Mesendoderm (in vitro differentiated cells): ENCODE results near the gene DOCK9.

Experiments
- DNase-seq: peaks from one replicate; pipeline ENCODE4 v3.0.0; 2013
- H2AK5ac ChIP-seq: 2 replicates; pipeline ENCODE4 v1.6.1; 2013; ENCODE audit warnings: low read length, inconsistent platforms
- H2BK120ac ChIP-seq: 2 replicates; pipeline ENCODE4 v1.6.1; 2013; ENCODE audit warnings: low read depth, mild to moderate bottlenecking, low read length, moderate library complexity, mixed read lengths
- H2BK15ac ChIP-seq: replicated peaks from 2 replicates; pipeline ENCODE4 v1.6.1; 2013; ENCODE audit warnings: low read depth, mild to moderate bottlenecking, moderate library complexity
- H2BK5ac ChIP-seq: 2 replicates; pipeline ENCODE4 v1.6.1; 2013; ENCODE audit warnings: low read length, inconsistent platforms
- H3K18ac ChIP-seq: 2 replicates; pipeline ENCODE4 v1.6.1; 2013; ENCODE audit warnings: mild to moderate bottlenecking, low read length, mixed read lengths
- H3K23ac ChIP-seq: one replicate; pipeline ENCODE4 v1.6.1; 2013; ENCODE audit warnings: low read length
- H3K27ac ChIP-seq: 2 replicates; pipeline ENCODE4 v1.5.1; 2013; ENCODE audit warnings: low read depth, mild to moderate bottlenecking, inconsistent platforms, low read length, moderate library complexity
- H3K27me3 ChIP-seq: 2 replicates; pipeline ENCODE4 v1.6.1; 2013; ENCODE audit warnings: low read length, control low read depth, mild to moderate bottlenecking, inconsistent platforms; ENCODE audit not compliant: insufficient read depth, poor library complexity
- H3K36me3 ChIP-seq: 2 replicates; pipeline ENCODE4 v1.6.1; 2013; ENCODE audit warnings: low read length, inconsistent platforms; ENCODE audit not compliant: control insufficient read depth, insufficient read depth
- H3K4ac ChIP-seq: one replicate; pipeline ENCODE4 v1.6.1; 2013; ENCODE audit warnings: low read depth, mild to moderate bottlenecking, low read length, moderate library complexity
- H3K4me1 ChIP-seq: 2 replicates; pipeline ENCODE4 v1.6.1; 2013; ENCODE audit warnings: low read depth, low read length, inconsistent platforms; ENCODE audit not compliant: control insufficient read depth
- H3K4me2 ChIP-seq: 2 replicates; pipeline ENCODE4 v1.6.1; 2013; ENCODE audit warnings: low read length
- H3K4me3 ChIP-seq: 2 replicates; pipeline ENCODE4 v1.5.1; 2013; ENCODE audit warnings: mild to moderate bottlenecking, low read length
- H3K56ac ChIP-seq: one replicate; pipeline ENCODE4 v1.6.1; 2013; ENCODE audit warnings: low read length
- H3K79me1 ChIP-seq: 2 replicates; pipeline ENCODE4 v1.6.1; 2013; ENCODE audit warnings: low read length, inconsistent platforms
- H3K79me2 ChIP-seq: 2 replicates; pipeline ENCODE4 v1.6.1; 2013; ENCODE audit warnings: mild to moderate bottlenecking, low read length; ENCODE audit not compliant: control insufficient read depth, insufficient read depth
- H3K9ac ChIP-seq: 2 replicates; pipeline ENCODE4 v1.6.1; 2013; ENCODE audit warnings: low read length, inconsistent platforms
- H4K5ac ChIP-seq: one replicate; pipeline ENCODE4 v1.6.1; 2013; ENCODE audit warnings: low read length
- H4K8ac ChIP-seq: one replicate; pipeline ENCODE4 v1.6.1; 2013; ENCODE audit warnings: low read depth, mild to moderate bottlenecking, control low read depth, low read length, moderate library complexity
- WGBS: extraction: QIAGEN DNeasy Blood & Tissue Kit; methylation state at CpG from one replicate; pipeline ENCODE4 v1.1.7; 2013; ENCODE audit warnings: low lambda C conversion rate, missing lambda C conversion rate; ENCODE audit not compliant: insufficient coverage; ENCODE audit errors: extremely low coverage; 5-methylcytosine and 5-hydroxymethylcytosine counted together

DOCK9 gene

GRCh38 chr13:98955336-98955735, 22.5 kb downstream of the DOCK9 start:
- Histone ChIP-seq H3K23ac (no peak overlapping the region), H2BK120ac (no peak overlapping the region), H3K36me3 (no peaks in the 10 kb centered on the region), H4K8ac (no peak overlapping the region), H2AK5ac (no peak overlapping the region), H3K56ac (no peak overlapping the region), H3K9ac (no peak overlapping the region), H3K27me3 (no peaks in the 10 kb centered on the region), H2BK15ac (no peak overlapping the region), H3K18ac (no peak overlapping the region), H3K4me1 (no peaks in the 10 kb centered on the region), H3K27ac (no peak overlapping the region), H4K5ac (no peak overlapping the region), H3K79me1 (no peaks in the 10 kb centered on the region), H3K4me2 (no peak overlapping the region), H3K4ac (no peak overlapping the region), H3K4me3 (no peak overlapping the region), H3K79me2 (no peaks in the 10 kb centered on the region), H2BK5ac (no peak overlapping the region)
- DNase-seq = no peak
- WGBS = no CpG with 5 or more reads among the region's 9 CpGs

DNA sequence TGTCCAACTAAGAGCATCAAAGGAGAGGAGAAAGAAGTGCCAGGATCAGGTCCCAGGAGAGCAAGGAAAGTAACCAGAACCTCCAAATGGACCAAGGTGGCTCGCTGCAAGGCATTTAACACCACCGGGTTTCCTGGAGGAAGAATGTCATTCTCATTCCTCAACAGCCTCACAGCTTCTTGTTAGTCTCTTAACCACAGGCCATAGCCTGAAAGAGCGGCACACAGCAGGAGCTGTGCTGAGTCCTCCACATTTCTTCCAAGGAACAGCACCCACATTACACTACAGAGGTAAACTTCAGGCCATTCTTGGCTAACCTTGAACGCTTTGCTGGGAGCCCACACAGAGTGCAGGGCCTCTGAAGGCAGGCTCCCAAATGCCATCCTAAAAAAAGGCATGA, 23.6 kb downstream of the DOCK9 start:
- H3K4me2 ChIP-seq = no peak overlapping the region
- H3K79me1 ChIP-seq = no peaks in the 10 kb centered on the region
- no peak overlapping the region for H3K9ac ChIP-seq
- no peak overlapping the region for H2AK5ac ChIP-seq
- H2BK15ac ChIP-seq = no peak overlapping the region
- no peak overlapping the region for H3K27ac ChIP-seq
- no peaks in the 10 kb centered on the region for H3K4me1 ChIP-seq
- H3K56ac ChIP-seq = no peak overlapping the region
- no peaks in the 10 kb centered on the region for H3K36me3 ChIP-seq
- no peak overlapping the region for H4K8ac ChIP-seq
- H2BK5ac ChIP-seq = no peak overlapping the region
- DNase-seq = peak; percentile 83
- no CpG with 5 or more reads among the region's 4 CpGs for WGBS
- H3K4ac ChIP-seq = no peak overlapping the region
- no peak overlapping the region for H2BK120ac ChIP-seq
- no peaks in the 10 kb centered on the region for H3K27me3 ChIP-seq
- no peak overlapping the region for H3K4me3 ChIP-seq
- H3K23ac ChIP-seq = no peak overlapping the region
- no peaks in the 10 kb centered on the region for H3K79me2 ChIP-seq
- H3K18ac ChIP-seq = peak overlapping the region; percentile 23
- no peak overlapping the region for H4K5ac ChIP-seq

DNA sequence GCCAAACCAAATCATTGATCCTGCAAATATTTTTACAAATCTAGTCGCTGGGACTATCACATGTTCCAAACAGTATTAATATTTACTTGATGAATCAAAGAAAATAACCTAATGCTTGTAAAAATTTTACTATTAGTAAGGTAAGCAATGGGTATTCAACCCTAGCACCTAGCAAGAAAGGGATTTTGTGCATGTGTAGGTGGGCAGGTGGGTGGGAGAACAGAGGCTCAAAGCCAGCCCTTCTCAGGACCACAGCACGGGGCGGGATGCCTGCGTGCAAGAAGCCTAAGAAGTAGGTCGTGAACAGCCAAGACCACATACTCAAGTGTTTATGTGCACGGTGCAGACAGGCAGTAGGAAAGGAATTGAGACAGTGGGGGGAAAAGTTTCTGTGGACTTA, 26.6 kb downstream of the DOCK9 start:
- H3K56ac ChIP-seq = no peak overlapping the region
- no peaks in the 10 kb centered on the region for H3K79me1 ChIP-seq
- H2AK5ac ChIP-seq = no peak overlapping the region
- H3K79me2 ChIP-seq = no peaks in the 10 kb centered on the region
- no peak overlapping the region for H2BK15ac ChIP-seq
- H3K9ac ChIP-seq = no peak overlapping the region
- no peak overlapping the region for H3K4me2 ChIP-seq
- H3K27me3 ChIP-seq = no peaks in the 10 kb centered on the region
- no peak overlapping the region for H4K5ac ChIP-seq
- no peak for DNase-seq
- WGBS = no CpG with 5 or more reads among the region's 6 CpGs
- H3K18ac ChIP-seq = no peak overlapping the region
- H3K4ac ChIP-seq = no peak overlapping the region
- no peak overlapping the region for H4K8ac ChIP-seq
- no peaks in the 10 kb centered on the region for H3K4me1 ChIP-seq
- H3K27ac ChIP-seq = no peak overlapping the region
- no peak overlapping the region for H3K23ac ChIP-seq
- H2BK5ac ChIP-seq = no peak overlapping the region
- no peaks in the 10 kb centered on the region for H3K36me3 ChIP-seq
- H3K4me3 ChIP-seq = no peak overlapping the region
- no peak overlapping the region for H2BK120ac ChIP-seq

DNA sequence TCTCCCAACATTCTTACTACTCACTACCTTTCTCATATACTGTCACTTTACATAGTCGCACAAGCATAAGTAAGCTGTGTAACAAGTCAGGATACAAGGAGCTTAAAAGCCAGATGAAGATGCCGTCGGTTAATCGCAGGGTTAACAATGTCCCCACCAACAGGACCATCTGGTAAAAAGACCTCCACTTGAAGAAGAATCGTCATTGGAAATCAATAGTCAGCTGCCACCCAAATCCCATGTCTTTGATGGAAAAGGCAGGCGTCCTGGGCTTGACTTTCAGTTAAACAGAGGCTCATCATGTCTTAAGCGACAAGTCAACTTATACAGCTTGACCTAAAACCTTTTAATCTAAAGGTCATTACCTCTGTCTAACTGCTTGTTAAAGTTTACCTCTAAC, 27.2 kb downstream of the DOCK9 start:
- H3K4me2 ChIP-seq = no peak overlapping the region
- H3K27me3 ChIP-seq = no peaks in the 10 kb centered on the region
- H3K9ac ChIP-seq = no peak overlapping the region
- no peak for DNase-seq
- no CpG with 5 or more reads among the region's 7 CpGs for WGBS
- H2BK15ac ChIP-seq = no peak overlapping the region
- H4K5ac ChIP-seq = no peak overlapping the region
- H3K23ac ChIP-seq = no peak overlapping the region
- no peaks in the 10 kb centered on the region for H3K79me1 ChIP-seq
- H3K79me2 ChIP-seq = no peaks in the 10 kb centered on the region
- H3K4me3 ChIP-seq = no peak overlapping the region
- no peak overlapping the region for H3K27ac ChIP-seq
- no peaks in the 10 kb centered on the region for H3K4me1 ChIP-seq
- no peak overlapping the region for H2BK5ac ChIP-seq
- no peak overlapping the region for H3K18ac ChIP-seq
- H2BK120ac ChIP-seq = no peak overlapping the region
- no peaks in the 10 kb centered on the region for H3K36me3 ChIP-seq
- H4K8ac ChIP-seq = no peak overlapping the region
- no peak overlapping the region for H2AK5ac ChIP-seq
- no peak overlapping the region for H3K56ac ChIP-seq
- no peak overlapping the region for H3K4ac ChIP-seq

GRCh38 chr13:98947925-98948324, 29.9 kb downstream of the DOCK9 start:
- no CpG with 5 or more reads among the region's 1 CpG for WGBS
- H4K5ac ChIP-seq = no peak overlapping the region

GRCh38 chr13:98945863-98946605, 31.8 kb downstream of the DOCK9 start:
- peak; percentile 36 for DNase-seq
- H3K18ac ChIP-seq = peak overlapping the region; percentile 9
- H4K8ac ChIP-seq = no peak overlapping the region
- no peaks in the 10 kb centered on the region for H3K27me3 ChIP-seq
- no peak overlapping the region for H3K4me2 ChIP-seq
- no peak overlapping the region for H3K4ac ChIP-seq
- H3K79me2 ChIP-seq = no peaks in the 10 kb centered on the region
- no peak overlapping the region for H3K9ac ChIP-seq
- no peak overlapping the region for H2BK5ac ChIP-seq
- no peak overlapping the region for H3K27ac ChIP-seq
- H2BK120ac ChIP-seq = no peak overlapping the region
- H3K36me3 ChIP-seq = no peaks in the 10 kb centered on the region
- no peak overlapping the region for H3K4me3 ChIP-seq
- no peaks in the 10 kb centered on the region for H3K4me1 ChIP-seq
- no CpG with 5 or more reads among the region's 9 CpGs for WGBS
- H3K79me1 ChIP-seq = no peaks in the 10 kb centered on the region
- H3K56ac ChIP-seq = peak overlapping the region; percentile 44
- no peak overlapping the region for H2BK15ac ChIP-seq
- no peak overlapping the region for H3K23ac ChIP-seq
- H4K5ac ChIP-seq = no peak overlapping the region
- H2AK5ac ChIP-seq = no peak overlapping the region

More at GRCh38 chr13:98947925-98948324, 29.9 kb downstream of the DOCK9 start:
- Histone ChIP-seq H4K8ac (no peak overlapping the region), H3K56ac (no peak overlapping the region), H3K27me3 (no peaks in the 10 kb centered on the region), H3K36me3 (no peaks in the 10 kb centered on the region), H3K27ac (no peak overlapping the region), H3K4me3 (no peak overlapping the region), H2BK15ac (no peak overlapping the region), H3K4ac (no peak overlapping the region), H3K18ac (no peak overlapping the region), H2BK5ac (no peak overlapping the region), H3K79me2 (no peaks in the 10 kb centered on the region), H3K9ac (no peak overlapping the region), H2BK120ac (no peak overlapping the region), H3K79me1 (no peaks in the 10 kb centered on the region), H3K4me2 (no peak overlapping the region), H2AK5ac (no peak overlapping the region), H3K23ac (no peak overlapping the region), H3K4me1 (no peaks in the 10 kb centered on the region)
- peak; percentile 49 for DNase-seq
